ENCODE data around the gene NAV2. TPM values are rescaled to one million over a fixed set of nuclear protein-coding genes. Genes with fewer than 3 reads are reported as not detected.
"Not testable (repeated sequence)": the region's sequence is repeated elsewhere in the genome, so short reads cannot be mapped to it uniquely, and the experiment has no call there.

NAV2 gene
- total RNA-seq, 2 experiments from 2014 or later: 0.23 to 0.36 TPM

- TF ChIP-seq CTCF (IDR thresholded peaks at IDR 0.05): no peak
- Mint-ChIP-seq H3K4me1 (ENCODE audit: low read depth) (peaks cover 1% of the 10 kb centered on the region), H3K4me3 (no peak overlapping the region), H3K36me3 (ENCODE audit: low read depth) (no peaks in the 10 kb centered on the region), H3K27me3 (peaks cover 9% of the 10 kb centered on the region), H3K9me3 (no peaks in the 10 kb centered on the region), H3K27ac (no peak overlapping the region)
- ChIA-PET CTCF (interaction anchor here (1.0 to 6.6 kb wide), 11 partner anchors 10 to 482 kb away, joined by 3 to 141 read pairs (median 12); no protein-coding TSS in a partner anchor), POLR2A (no interaction called here)
- intact Hi-C loops (cut with micrococcal nuclease): loop anchor here (5.0 kb wide), 1 partner anchor 211 kb away; no protein-coding TSS in a partner anchor
- ATAC-seq (no peak), DNase-seq (no peak)
These were observed 414.1 kb downstream of the NAV2 start for GRCh38 chr11:20126724-20127123.

DNA sequence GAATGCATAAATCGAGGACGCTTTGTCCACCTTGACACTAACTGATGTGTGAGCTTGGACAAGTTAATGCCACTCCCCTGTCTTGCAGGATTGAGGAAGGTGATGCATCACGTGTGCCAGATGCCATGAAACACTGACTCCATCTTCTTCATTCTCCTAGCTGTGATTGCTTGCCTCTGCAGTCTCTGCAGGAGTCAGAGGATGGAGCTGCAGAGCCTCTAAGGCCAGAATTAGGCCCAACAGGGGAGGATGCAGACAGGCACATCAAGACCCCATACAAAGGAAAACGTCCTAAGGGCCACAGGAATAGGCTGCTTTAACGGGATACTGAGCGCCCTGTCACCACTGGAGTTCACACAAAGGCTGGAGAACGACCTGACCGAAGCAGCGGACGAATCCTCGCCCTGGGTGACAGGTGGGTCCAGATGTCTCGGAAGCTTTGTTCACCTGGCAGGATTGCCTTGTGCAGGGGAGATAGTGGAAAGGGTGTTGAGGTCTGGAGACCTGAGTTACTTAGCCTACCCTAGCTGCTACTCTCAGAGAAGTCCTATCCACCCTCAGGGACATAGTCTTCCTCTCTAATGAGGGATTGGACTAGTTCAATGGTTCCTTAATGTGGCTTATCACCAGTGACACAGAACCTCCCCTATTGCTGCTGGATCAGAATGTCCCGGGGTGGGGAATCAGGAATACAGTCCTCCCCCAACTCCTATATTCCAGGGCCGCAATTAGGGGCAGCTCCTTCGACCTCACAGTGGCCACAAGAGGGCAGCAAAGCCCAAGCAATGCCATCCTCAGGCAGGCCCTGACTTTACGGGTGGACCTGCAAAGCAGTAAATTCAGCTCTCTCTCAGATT lies 415.3 kb downstream of the NAV2 start:
- H3K27me3 Mint-ChIP-seq: peaks cover 19% of the 10 kb centered on the region
- CTCF ChIA-PET: interaction anchor here (0.6 to 6.6 kb wide), 52 partner anchors 9 to 506 kb away, joined by 3 to 141 read pairs (median 5); no protein-coding TSS in a partner anchor
- peak; percentile 77 for ATAC-seq
- no peak overlapping the region for H3K4me3 Mint-ChIP-seq
- H3K9me3 Mint-ChIP-seq: no peaks in the 10 kb centered on the region
- no peak overlapping the region for H3K27ac Mint-ChIP-seq
- POLR2A ChIA-PET: no interaction called here
- peaks cover 8% of the 10 kb centered on the region for H3K4me1 Mint-ChIP-seq (ENCODE audit: low read depth)
- peak; percentile 75 for TF ChIP-seq CTCF (IDR thresholded peaks at IDR 0.05)
- H3K36me3 Mint-ChIP-seq (ENCODE audit: low read depth): no peaks in the 10 kb centered on the region
- DNase-seq: peak; percentile 83
- intact Hi-C loops (cut with micrococcal nuclease): loop anchor here (1.0 to 5.0 kb wide), 3 partner anchors 209 to 483 kb away; no protein-coding TSS in a partner anchor

DNA sequence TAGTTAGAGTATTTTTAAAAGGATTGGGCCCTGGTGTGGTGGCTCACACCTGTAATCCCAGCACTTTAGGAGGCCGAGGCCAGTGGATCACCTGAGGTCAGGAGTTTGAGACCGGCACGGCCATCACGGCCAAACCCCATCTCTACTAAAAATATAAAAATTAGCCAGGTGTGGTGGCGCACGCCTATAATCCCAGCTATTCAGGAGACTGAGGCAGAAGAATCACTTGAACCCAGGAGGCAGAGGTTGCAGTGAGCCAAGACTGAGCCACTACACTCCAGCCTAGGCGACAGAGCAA lies 415.8 kb downstream of the NAV2 start:
- DNase-seq; POLR2A ChIA-PET; H3K36me3 Mint-ChIP-seq (ENCODE audit: low read depth); H3K9me3 Mint-ChIP-seq; ATAC-seq; H3K4me3 Mint-ChIP-seq; H3K27ac Mint-ChIP-seq; H3K4me1 Mint-ChIP-seq (ENCODE audit: low read depth): not testable (repeated sequence)
- CTCF ChIA-PET: interaction anchor here (0.6 to 6.6 kb wide), 50 partner anchors 8 to 506 kb away, joined by 3 to 141 read pairs (median 6); no protein-coding TSS in a partner anchor
- peak; percentile 17 for TF ChIP-seq CTCF (IDR thresholded peaks at IDR 0.05)
- intact Hi-C loops (cut with micrococcal nuclease): loop anchor here (1.0 to 5.0 kb wide), 3 partner anchors 209 to 482 kb away; no protein-coding TSS in a partner anchor
- H3K27me3 Mint-ChIP-seq: peaks cover 21% of the 10 kb centered on the region

GRCh38 chr11:20129665-20130064 lies 417.0 kb downstream of the NAV2 start:
- peaks cover 8% of the 10 kb centered on the region for H3K4me1 Mint-ChIP-seq (ENCODE audit: low read depth)
- DNase-seq (no peak), ATAC-seq (no peak)
- intact Hi-C loops (cut with micrococcal nuclease): loop anchor here (2.0 to 5.0 kb wide), 2 partner anchors 208 to 481 kb away; no protein-coding TSS in a partner anchor
- H3K36me3 Mint-ChIP-seq (ENCODE audit: low read depth): no peaks in the 10 kb centered on the region
- H3K4me3 Mint-ChIP-seq: no peak overlapping the region
- no peak overlapping the region for H3K27ac Mint-ChIP-seq
- ChIA-PET CTCF (interaction anchor here (0.7 to 6.6 kb wide), 16 partner anchors 10 to 505 kb away, joined by 3 to 141 read pairs (median 6); no protein-coding TSS in a partner anchor), POLR2A (no interaction called here)
- no peaks in the 10 kb centered on the region for H3K9me3 Mint-ChIP-seq
- peaks cover 31% of the 10 kb centered on the region for H3K27me3 Mint-ChIP-seq
- no peak for TF ChIP-seq CTCF (IDR thresholded peaks at IDR 0.05)
